GM20431 (cell line): ENCODE measurements around the gene MELTF.

Experiments used
- in situ Hi-C: fragments of 300-500 bp; cut with MseI, MboI; formaldehyde crosslinking; loops from one replicate; pipeline ENCODE4 v1.15.0; 2020; ENCODE audit warnings: low sequenced_read_pairs; ENCODE audit not compliant: unreplicated experiment

The MELTF gene

GRCh38 chr3:197027896-197028727, 1.5 kb downstream of the MELTF start:
- in situ Hi-C loops: no loop called here

DNA sequence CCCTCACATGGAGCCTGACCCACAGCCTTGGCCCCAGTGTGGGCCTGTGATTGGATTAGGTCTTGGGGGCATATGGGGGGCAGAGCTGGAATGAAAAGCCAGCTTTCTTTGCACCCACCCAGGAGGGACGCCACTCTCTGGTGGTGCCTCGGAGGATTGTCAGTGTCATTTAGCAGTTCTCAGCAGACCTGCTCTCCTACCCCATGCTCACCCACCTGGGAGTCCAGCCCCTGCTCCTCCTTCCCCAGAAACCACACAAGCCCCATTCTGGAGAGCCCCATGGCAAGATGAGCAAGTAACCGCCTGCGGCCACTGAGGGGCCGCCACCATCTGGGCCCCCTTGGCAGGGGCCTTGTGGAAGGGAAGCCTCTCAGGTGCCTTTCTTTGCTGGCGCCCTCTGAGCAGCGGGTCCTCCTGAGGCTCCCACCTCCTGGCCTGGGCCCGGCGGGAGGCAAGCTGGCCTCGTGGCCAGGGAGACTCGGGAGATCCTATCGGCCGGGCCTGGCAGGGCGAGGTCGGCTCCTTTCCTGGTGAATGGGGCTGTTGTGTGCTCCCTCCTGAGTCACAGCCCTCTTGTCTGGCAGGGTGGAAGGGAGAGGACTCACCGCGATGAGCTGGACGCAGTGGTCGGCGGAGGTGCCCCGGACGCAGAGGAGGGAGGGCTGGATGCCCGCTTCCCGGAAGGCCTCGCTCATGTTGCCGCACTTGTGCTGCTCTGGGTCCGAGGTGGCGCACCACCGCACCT, 2.3 kb downstream of the MELTF start:
- in situ Hi-C loops: no loop called here

- in situ Hi-C loops: no loop called here
Observed at GRCh38 chr3:197026481-197026866, 3.1 kb downstream of the MELTF start.

DNA sequence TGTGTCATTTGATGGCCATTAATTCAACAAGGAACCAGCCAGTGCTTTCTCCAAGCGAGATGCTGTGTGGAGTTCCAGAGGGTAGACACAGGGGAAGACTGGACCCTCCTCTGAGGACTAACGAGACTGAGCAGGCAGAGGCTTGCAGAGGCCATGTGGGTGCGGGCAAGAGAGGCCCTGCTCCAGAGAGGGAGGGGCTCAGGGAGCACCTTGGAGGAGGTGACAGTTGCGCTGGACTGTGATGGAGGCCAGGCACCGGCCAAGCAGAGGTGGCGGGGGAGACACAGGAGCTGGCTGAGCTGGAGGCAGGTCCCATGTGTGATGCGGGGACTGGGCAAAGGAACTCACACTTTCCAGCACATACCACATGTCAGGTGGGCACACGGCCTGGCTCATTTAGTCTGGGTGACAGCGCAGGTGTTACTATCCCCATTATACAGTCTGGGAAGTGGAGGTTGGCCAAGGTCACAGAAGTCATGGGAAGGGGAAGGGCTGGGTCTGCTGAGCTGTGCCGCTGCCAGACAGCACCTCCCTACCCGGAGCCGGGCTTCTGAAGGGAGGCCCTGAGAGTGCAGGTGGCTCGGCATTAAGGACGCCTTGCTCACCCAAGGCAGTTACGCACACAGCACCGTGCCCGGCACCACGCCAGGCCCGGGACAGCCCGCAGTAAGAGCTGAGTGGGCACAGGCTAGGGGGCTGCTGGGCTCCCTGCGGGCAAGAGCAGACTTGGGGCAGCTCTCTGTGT, 3.7 kb downstream of the MELTF start:
- in situ Hi-C loops: no loop called here

- in situ Hi-C loops: loop anchor here (25.0 kb wide), 1 partner anchor 162 kb away; no protein-coding TSS in a partner anchor
Observed at GRCh38 chr3:197024881-197025735, 4.5 kb downstream of the MELTF start.

GRCh38 chr3:197023998-197024651, 5.5 kb downstream of the MELTF start:
- in situ Hi-C loops: loop anchor here (25.0 kb wide), 1 partner anchor 163 kb away; no protein-coding TSS in a partner anchor

- in situ Hi-C loops: loop anchor here (25.0 kb wide), 1 partner anchor 164 kb away; no protein-coding TSS in a partner anchor
Observed at GRCh38 chr3:197023241-197023997, 6.2 kb downstream of the MELTF start.

DNA sequence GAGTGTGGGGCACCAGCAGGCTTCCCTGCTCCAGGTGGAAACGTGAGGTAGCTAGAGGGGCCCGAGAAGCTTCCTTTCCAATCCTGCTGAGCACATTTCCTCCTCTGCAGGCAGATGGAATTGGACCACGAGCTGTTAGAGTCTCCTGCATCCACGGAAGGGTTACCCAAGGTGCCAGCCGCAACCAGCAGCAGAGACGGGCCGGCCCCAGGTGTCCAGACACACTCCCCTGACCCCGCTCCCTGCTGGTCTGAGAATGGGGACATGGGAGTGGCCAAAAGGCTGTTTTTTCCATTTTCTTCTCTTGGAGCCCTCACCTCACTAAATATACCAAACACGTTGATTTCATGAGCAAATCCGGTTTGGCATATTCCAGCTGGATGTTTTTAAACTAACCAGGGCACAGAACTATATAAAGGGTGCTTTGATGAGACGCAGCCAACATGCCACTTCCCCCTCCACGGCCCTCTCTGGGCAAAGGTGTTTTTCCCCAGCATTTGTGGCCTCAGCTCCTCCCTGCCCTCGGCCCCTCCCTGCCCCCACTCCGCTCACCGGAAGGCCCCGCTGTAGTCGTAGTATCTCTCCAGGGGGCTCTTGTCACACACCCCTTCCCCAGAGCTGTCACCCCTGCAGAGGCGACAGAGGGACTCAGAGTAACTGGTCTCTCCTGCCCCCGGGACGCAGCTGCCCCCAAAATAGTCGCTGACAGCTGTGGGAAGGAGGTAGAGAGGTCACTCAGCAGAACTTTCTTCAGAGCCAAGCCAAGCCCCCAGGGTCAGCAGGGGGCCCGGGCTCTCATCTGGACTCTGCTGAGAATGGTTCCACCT, 7.0 kb downstream of the MELTF start:
- in situ Hi-C loops: loop anchor here (25.0 kb wide), 1 partner anchor 165 kb away; no protein-coding TSS in a partner anchor

DNA sequence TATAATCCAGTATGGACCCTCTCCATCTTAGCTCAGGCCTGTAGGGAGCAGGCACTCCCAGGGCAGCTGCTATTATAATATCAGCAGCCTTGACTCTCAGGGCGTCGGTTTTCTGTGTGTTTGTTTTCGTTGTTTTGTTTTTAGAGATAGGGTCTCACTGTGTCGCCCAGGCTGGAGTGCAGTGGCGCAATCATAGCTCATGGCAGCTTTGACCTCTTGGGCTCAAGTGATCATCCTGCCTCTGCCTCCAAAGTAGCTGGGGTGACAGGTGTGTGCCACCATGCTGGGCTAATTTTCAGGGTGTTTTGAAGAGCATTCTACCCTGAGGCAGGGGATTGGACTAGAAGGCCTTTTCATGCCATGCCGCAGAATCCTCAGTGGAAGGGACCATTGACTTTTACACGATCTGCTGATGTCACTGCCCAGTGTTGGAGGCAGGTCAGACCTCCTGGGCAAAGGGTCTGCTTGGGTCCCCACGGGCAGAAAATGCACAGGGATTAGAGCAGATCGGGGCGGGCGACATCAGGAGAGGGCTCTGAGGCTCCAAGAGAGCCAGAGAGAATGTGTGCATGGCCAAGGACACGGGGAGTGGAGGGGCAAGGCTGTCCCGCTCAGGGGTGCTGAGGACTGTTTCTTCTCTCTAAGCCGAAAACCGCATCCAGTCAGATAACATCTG, 7.8 kb downstream of the MELTF start:
- in situ Hi-C loops: loop anchor here (25.0 kb wide), 1 partner anchor 165 kb away; no protein-coding TSS in a partner anchor

DNA sequence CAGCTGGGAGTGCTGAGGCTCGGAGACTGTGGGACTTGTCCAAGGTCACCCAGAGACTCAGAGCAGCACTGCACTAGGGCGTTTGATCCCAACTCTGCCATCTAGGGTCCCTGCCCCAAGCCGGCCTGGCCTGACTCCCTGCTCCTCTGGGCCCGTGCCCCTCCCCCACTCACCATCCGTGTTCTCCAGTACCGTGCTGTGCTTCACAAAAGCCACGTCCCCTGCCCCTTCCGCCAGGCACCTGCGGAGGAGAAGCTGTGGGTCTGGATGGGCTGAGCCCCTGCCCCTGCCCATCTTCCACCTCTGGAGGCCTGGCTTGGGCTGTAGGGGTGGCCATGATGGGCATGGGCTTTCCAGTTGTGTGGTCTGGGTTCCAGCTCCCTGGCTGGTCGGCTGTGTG, 8.4 kb downstream of the MELTF start:
- in situ Hi-C loops: loop anchor here (25.0 kb wide), 1 partner anchor 166 kb away; no protein-coding TSS in a partner anchor

- in situ Hi-C loops: loop anchor here (25.0 kb wide), 1 partner anchor 168 kb away; no protein-coding TSS in a partner anchor
Observed at GRCh38 chr3:197019535-197019934, 10.1 kb downstream of the MELTF start.

- in situ Hi-C loops: loop anchor here (25.0 kb wide), 1 partner anchor 168 kb away; no protein-coding TSS in a partner anchor
Observed at GRCh38 chr3:197019021-197019420, 10.6 kb downstream of the MELTF start.

DNA sequence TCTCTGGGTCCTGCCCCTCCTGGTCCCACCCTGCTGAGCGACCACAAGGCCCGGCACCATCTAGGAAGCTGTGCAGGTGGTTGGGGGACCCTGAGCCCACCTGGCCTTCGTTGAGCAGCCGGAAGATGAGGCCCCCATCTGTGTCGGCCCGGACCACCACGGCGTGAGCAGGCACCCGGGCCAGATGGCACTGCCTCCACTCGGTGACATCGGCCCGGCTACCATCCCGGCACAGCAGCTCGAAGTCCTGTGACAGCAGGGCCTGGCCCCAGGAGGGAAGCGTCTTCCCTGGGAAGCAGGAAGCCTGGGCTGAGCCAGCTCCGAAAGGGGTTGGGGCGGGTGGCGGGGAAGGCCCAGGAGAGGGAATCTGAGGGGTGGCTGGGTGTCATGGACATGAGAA, 12.6 kb downstream of the MELTF start:
- in situ Hi-C loops: loop anchor here (25.0 kb wide), 1 partner anchor 170 kb away; no protein-coding TSS in a partner anchor

DNA sequence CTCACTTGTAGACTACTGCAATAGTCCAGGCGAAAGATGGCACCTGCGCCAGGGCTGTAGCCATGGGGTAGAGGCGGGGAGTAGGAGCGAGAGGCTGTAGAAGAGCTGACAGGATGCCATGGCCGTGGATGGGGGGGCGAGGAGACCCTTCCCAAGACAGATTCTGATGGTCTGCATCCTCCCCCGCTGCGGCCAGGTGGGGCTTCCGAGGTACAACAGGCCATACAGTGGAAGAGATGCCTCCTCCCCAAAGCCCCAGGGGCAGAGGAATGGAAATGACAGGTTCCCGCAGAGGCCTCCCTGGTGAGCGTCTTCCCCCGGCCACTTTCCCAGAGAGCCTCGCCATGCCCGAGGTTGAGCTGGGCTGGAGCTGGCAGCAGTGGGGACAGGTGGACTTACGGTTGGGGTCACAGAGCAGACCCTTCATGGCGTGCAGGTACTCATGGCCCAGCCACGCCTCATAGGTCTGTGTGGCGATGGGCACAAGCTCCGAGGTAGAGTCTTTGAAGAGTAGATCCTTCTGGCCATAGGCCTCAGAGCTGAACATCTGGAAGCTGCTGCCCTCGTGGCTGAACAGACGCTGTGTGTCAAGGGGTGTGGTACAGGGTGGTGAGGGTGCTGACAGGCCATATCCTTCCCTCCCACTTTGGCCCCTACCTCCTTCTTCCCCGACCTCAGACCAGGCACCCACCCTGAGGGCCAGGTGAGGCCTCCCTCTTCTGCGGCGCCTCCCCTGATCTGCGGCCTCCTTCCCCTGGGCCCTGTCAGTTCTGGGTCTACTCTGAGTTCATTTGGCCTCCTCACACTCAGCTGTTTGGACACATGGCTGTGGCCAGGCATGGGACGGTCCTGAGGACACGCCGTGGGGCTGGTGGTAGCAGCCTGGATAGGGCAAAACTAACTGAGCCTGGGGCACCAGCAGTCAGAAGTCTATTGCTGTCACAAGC, 13.6 kb downstream of the MELTF start:
- in situ Hi-C loops: loop anchor here (25.0 kb wide), 1 partner anchor 171 kb away; no protein-coding TSS in a partner anchor

- in situ Hi-C loops: loop anchor here (25.0 kb wide), 1 partner anchor 172 kb away; no protein-coding TSS in a partner anchor
Observed at GRCh38 chr3:197014942-197015575, 14.6 kb downstream of the MELTF start.
